T-helper 1 cell treated with Interleukin-12 subunit alpha and Interleukin-12 subunit beta and Interleukin-4 antibody, amounts not matched to agents 30 ng/mL and 1 ng/mL, for 36 hours (primary cell): ENCODE data around the gene RALGPS1. TPM values are rescaled to one million over a fixed set of nuclear protein-coding genes. Genes with fewer than 3 reads are reported as not detected.

Experiments
- intact Hi-C: fragments of 100-400 bp; cut with micrococcal nuclease; formaldehyde crosslinking; loops from one replicate; pipeline ENCODE4 v1.15.1; 2024
- total RNA-seq: library from RNA; stranded (reverse); gene quantifications from 2 replicates; pipeline ENCODE4 v1.2.3, GENCODE V29; 2022

The RALGPS1 gene
- total RNA-seq, 1 donor from 2014 or later = 3.8 TPM

GRCh38 chr9:127050152-127050551 is 135.6 kb downstream of the RALGPS1 start:
- intact Hi-C loops = no loop called here

- intact Hi-C loops = no loop called here
Observed at GRCh38 chr9:127050591-127051001, 136.0 kb downstream of the RALGPS1 start.

GRCh38 chr9:127051881-127052595 is 137.5 kb downstream of the RALGPS1 start:
- intact Hi-C loops = no loop called here

- intact Hi-C loops = no loop called here
Observed at GRCh38 chr9:127053057-127053821, 138.7 kb downstream of the RALGPS1 start.

- intact Hi-C loops = no loop called here
Observed at GRCh38 chr9:127053960-127054359, 139.4 kb downstream of the RALGPS1 start.

- intact Hi-C loops = no loop called here
Observed at GRCh38 chr9:127055745-127056402, 141.3 kb downstream of the RALGPS1 start.

GRCh38 chr9:127056446-127056845 is 141.9 kb downstream of the RALGPS1 start:
- intact Hi-C loops = no loop called here

GRCh38 chr9:127058011-127058644 is 143.5 kb downstream of the RALGPS1 start:
- intact Hi-C loops = no loop called here

GRCh38 chr9:127058645-127059021 is 144.1 kb downstream of the RALGPS1 start:
- intact Hi-C loops = no loop called here

- intact Hi-C loops = no loop called here
Observed at GRCh38 chr9:127059030-127059429, 144.4 kb downstream of the RALGPS1 start.

GRCh38 chr9:127059765-127060361 is 145.3 kb downstream of the RALGPS1 start:
- intact Hi-C loops = no loop called here

GRCh38 chr9:127061411-127061810 is 146.8 kb downstream of the RALGPS1 start:
- intact Hi-C loops = no loop called here

- intact Hi-C loops = no loop called here
Observed at GRCh38 chr9:127064335-127064734, 149.8 kb downstream of the RALGPS1 start.

- intact Hi-C loops = no loop called here
Observed at GRCh38 chr9:127065592-127065991, 151.0 kb downstream of the RALGPS1 start.

GRCh38 chr9:127066060-127066850 is 151.7 kb downstream of the RALGPS1 start:
- intact Hi-C loops = no loop called here

- intact Hi-C loops = no loop called here
Observed at GRCh38 chr9:127066851-127067136, 152.2 kb downstream of the RALGPS1 start.

GRCh38 chr9:127067603-127068220 is 153.1 kb downstream of the RALGPS1 start:
- intact Hi-C loops = no loop called here

- intact Hi-C loops = no loop called here
Observed at GRCh38 chr9:127074561-127075548, 160.3 kb downstream of the RALGPS1 start.
